ENCODE measurements around the gene PLA2G2C.
A peak's percentile ranks its signal among the peaks of the same experiment; 100 is the strongest.

Gene PLA2G2C

DNA sequence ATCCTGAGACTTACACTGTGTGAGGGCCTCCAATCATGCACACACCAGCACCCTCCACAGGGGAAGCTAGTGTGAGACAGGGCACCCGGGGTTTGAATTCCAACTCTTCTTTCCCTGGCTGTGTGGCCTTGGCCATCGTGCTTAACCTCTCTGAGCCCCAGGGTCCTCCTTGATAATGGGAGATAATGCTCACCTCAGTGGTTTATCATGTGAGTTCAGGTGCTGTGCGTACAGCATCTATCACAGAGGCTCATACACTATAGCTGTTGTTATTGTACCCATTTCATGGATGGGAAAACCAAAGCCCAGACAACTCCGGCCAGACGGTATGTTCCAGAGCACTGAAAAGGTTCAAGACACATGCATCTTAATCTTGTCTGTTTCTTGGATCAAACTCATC lies 16.4 kb downstream of the PLA2G2C start:
- in situ Hi-C loops (cut with MboI; ENCODE audit: low pct_unique_long_range_greater_than_20kb, low sequenced_read_pairs, unreplicated experiment): no loop called here

DNA sequence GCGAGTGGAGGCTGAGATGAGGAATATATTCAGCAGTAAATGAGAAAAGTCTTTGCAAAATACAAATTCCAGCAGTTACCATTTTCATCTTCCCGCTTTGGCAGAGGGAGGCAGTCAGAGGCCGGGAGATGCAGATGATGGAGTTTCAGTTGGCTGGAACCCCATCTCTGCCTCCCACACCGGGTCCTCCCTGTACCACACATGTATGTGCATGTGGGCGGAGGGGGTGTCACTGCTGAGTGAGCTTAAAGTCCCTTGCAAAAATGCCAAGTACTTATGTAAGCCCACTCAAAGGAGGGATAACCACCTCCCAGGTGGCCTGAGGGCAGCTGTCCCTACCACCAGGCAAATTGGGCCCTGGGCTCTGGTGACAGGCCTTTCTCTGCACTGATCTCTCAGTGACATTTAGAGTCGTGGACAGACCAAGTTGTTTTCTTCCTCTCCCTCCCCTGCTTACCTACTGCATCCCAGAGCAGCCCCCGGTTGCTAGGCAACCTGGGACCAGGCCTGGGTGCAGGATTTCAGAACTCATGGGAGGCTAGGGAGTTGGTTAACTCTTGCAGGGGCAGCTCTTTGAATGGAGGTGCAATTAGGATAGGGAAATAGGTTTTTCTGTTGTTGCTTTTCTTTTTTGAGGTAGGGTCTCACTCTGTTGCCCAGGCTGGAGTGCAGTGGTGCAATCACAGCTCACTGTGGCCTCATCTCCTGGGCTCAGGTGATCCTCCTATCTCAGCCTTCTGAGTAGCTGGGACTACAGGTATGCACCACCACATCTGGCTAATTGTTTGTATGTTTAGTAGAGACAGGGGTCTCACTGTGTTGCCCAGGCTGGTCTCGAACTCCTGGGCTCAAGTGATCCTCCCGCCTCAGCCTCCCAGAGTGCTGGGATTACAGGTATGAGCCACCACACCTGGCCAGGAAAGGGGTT lies 17.5 kb downstream of the PLA2G2C start:
- no peak for DNase-seq (ENCODE audit: low spot score)
- TF ChIP-seq, protein P1, sequence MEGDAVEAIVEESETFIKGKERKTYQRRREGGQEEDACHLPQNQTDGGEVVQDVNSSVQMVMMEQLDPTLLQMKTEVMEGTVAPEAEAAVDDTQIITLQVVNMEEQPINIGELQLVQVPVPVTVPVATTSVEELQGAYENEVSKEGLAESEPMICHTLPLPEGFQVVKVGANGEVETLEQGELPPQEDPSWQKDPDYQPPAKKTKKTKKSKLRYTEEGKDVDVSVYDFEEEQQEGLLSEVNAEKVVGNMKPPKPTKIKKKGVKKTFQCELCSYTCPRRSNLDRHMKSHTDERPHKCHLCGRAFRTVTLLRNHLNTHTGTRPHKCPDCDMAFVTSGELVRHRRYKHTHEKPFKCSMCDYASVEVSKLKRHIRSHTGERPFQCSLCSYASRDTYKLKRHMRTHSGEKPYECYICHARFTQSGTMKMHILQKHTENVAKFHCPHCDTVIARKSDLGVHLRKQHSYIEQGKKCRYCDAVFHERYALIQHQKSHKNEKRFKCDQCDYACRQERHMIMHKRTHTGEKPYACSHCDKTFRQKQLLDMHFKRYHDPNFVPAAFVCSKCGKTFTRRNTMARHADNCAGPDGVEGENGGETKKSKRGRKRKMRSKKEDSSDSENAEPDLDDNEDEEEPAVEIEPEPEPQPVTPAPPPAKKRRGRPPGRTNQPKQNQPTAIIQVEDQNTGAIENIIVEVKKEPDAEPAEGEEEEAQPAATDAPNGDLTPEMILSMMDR (IDR thresholded peaks at IDR 0.05; ENCODE audit: extremely low read depth, insufficient read depth, missing control alignments): no peak
- in situ Hi-C loops (cut with MboI; ENCODE audit: low pct_unique_long_range_greater_than_20kb, low sequenced_read_pairs, unreplicated experiment): no loop called here

More for the DNA sequence above, 16.4 kb downstream of the PLA2G2C start:
- no peak for DNase-seq (ENCODE audit: low spot score)
- TF ChIP-seq, protein P1 (IDR thresholded peaks at IDR 0.05; ENCODE audit: extremely low read depth, insufficient read depth, missing control alignments): no peak

DNA sequence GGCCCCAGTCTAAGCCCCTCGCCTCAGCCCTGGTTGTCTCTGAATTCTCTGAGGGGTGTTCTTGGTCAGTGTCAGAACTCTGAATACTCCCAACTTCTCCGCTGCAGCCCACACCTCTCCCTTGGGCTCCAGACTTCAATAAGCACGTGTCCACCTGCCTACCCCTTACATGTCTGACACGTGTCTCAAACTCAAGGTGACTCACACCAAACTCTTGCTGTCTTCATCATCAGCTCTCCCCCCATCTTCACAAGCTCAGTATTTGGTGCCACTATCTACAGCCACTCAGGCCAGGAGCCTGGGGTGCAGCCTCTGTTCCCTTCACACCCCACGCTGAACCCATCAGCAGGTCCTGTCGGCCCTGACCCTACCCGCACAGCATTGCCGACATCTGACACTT lies 19.2 kb downstream of the PLA2G2C start:
- DNase-seq (ENCODE audit: low spot score): no peak
- in situ Hi-C loops (cut with MboI; ENCODE audit: low pct_unique_long_range_greater_than_20kb, low sequenced_read_pairs, unreplicated experiment): no loop called here
- TF ChIP-seq, protein P1 (IDR thresholded peaks at IDR 0.05; ENCODE audit: extremely low read depth, insufficient read depth, missing control alignments): no peak

DNA sequence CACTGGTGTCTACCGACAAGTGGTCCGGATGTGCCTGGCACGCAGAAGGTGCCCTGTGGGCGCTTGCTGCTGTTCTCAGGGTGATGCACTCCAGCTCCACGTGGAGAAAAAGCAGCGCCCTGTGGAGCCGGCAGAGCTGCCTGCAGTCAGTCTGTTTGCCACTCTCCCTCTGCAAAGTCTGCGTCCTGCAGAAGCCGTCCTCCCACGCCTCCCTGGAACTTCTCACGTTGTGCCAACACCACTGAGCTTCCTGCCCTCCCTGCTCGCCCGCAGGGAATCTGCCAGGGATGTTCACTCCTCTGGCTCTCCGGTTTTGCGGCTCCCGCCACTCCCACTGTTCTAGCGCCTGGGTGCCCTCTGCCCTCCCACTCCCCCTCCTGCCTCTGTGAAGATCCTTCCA lies 20.3 kb downstream of the PLA2G2C start:
- no peak for DNase-seq (ENCODE audit: low spot score)
- in situ Hi-C loops (cut with MboI; ENCODE audit: low pct_unique_long_range_greater_than_20kb, low sequenced_read_pairs, unreplicated experiment): no loop called here
- TF ChIP-seq, protein P1 (IDR thresholded peaks at IDR 0.05; ENCODE audit: extremely low read depth, insufficient read depth, missing control alignments): no peak

DNA sequence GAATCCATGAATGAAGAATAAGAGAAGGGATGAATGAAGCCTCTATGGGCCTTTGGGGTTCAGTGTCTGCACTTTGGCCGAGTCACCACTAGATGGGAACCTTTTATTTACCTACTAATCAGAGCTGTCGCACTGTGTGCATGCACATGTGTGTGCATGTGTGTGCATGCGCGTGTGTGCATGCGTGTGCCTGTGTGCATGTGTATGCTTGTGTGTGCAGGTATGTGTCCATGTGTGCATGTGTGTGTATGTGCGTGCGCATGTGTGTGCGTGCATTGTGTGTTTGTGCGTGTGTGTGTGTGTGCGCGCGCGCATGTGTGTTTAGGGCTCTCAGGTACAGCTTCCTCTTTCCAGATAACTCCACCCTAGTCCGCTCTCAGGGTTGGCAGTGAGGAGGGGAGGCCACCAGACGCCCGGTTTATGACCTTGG lies 20.8 kb downstream of the PLA2G2C start:
- DNase-seq (ENCODE audit: low spot score): peak; percentile 51
- TF ChIP-seq, protein P1 (IDR thresholded peaks at IDR 0.05; ENCODE audit: extremely low read depth, insufficient read depth, missing control alignments): peak; percentile 56
- in situ Hi-C loops (cut with MboI; ENCODE audit: low pct_unique_long_range_greater_than_20kb, low sequenced_read_pairs, unreplicated experiment): no loop called here

DNA sequence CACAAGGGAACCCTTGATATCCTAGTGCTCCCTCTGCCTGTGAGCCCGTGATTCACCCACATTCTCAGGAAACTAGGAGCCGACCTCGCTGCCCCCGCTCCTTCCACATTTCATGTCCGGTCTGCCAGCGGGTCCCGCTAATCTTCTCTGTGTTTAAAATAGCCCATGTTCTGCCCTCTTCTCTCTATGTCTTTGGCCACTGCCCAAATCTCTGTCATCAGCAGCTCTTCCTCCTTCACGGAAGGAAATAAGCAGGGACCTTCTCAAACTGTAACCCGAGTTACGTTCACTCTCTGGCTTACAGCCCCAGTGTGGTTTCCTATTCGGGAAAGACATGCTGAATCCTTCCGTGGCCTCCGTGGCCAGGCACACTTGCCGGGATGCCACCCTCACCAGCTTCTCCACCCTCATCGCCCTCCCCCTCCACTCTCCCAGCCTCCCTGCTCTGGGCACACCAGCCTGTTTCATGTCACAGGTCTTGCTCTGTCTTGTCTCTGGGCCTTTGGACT lies 21.6 kb downstream of the PLA2G2C start:
- in situ Hi-C loops (cut with MboI; ENCODE audit: low pct_unique_long_range_greater_than_20kb, low sequenced_read_pairs, unreplicated experiment): no loop called here
- no peak for DNase-seq (ENCODE audit: low spot score)
- TF ChIP-seq, protein P1 (IDR thresholded peaks at IDR 0.05; ENCODE audit: extremely low read depth, insufficient read depth, missing control alignments): no peak
